Measurements from ENCODE around the gene PSAPL1.

PSAPL1 gene, protein sequence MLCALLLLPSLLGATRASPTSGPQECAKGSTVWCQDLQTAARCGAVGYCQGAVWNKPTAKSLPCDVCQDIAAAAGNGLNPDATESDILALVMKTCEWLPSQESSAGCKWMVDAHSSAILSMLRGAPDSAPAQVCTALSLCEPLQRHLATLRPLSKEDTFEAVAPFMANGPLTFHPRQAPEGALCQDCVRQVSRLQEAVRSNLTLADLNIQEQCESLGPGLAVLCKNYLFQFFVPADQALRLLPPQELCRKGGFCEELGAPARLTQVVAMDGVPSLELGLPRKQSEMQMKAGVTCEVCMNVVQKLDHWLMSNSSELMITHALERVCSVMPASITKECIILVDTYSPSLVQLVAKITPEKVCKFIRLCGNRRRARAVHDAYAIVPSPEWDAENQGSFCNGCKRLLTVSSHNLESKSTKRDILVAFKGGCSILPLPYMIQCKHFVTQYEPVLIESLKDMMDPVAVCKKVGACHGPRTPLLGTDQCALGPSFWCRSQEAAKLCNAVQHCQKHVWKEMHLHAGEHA

DNA sequence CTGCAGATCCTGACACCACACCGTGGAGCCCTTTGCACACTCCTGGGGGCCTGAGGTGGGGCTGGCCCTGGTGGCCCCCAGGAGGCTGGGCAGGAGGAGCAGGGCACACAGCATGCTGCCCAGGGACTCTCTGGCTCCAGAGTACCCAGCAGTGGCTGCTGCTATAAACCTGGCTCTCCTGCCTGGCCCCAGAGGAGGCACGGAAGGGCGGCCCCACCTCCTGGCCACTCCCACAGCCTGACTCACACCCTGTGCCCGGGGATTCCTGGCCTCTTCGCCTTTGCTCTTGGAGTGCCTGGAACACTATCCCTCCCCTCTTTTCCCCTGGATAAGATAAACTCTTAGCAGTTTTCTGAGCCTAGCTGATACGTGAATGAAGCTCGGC is at the start of gene PSAPL1:
Gene PSAPL1 (minus strand): TSS at position 165 of the 385 bp plus-strand sequence. CDS start 51 bp downstream, at position 114.
- DNase-seq (ENCODE audit: low spot score): peak; percentile 86

DNA sequence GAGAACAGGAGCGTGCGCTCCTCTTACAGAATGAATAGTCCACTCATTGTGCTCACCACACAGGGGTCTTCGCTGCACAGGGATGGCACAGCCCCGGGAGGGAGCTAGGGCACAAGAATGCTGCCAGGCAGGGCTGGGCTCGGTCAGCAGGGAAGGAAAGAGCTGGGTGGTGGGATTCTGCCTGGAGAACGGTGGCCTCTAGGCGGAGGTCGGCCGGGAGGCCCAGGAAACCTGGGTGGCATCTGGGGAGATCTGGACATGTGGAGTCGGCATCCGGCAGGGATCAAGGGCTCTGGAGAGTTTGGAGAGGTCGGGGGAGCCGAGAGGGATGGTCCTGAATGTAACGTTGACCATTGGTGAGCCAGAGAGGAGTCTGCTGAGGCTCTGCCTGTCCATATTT is 46.5 kb upstream of the PSAPL1 start:
- DNase-seq (ENCODE audit: low spot score): no peak

DNA sequence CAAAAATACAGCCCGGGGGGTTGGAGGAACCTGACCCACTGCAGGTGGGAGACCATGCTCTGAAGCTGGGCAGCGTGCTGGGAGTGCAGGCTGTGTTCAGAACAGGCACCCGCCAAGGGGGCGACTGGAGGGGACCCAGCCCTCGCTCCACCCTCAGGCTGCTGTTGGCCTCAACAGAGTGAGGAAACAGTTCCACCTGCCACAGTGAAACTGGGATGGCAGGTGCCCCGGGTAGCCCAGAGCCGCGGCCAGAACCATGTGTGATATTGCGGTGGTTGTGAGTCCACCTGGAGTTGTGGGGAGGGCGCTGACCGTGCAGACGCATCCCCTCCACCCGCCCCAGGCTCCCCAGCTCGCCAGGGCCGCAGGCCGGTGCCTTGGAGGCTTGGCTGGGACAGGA is 45.7 kb upstream of the PSAPL1 start:
- no peak for DNase-seq (ENCODE audit: low spot score)

DNA sequence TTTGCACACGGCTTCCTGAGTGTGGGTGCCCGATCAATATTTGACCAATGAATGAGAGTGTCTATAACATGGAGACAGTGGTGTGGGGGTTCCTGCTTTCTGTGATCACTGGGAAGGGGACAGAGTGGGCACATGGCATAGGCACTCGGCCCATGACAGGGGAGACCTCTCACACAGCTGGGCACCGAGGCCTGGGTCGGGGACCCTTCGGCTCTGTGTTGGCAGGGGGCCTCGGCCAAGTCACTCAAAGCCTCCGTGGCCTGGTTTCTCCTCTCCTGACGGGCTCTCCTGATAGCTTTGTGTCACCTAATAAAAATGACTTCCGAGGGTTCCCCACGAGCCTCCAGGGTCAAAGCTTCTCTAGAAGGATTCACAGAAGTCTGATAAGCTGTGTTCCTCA is 43.9 kb upstream of the PSAPL1 start:
- DNase-seq (ENCODE audit: low spot score): no peak

DNA sequence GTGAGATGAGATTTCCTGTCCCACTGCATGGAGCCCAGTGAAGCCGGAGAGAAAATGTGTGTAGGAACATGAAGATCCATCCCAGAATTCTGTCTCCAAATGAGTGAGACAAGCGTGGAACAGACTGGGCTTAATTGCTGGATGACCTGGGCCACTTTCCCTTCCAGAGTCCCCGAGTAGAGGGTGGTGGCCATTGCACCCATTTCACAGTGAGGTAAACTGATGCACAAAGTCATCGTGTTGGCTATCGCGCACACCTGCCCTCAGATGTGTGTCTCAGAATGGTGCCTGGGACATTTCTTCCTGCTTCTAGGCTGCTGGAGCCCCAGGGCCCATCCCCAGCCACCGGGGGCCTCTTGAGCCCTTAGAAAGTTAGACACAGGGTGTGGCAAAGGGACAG is 43.0 kb upstream of the PSAPL1 start:
- no peak for DNase-seq (ENCODE audit: low spot score)

DNA sequence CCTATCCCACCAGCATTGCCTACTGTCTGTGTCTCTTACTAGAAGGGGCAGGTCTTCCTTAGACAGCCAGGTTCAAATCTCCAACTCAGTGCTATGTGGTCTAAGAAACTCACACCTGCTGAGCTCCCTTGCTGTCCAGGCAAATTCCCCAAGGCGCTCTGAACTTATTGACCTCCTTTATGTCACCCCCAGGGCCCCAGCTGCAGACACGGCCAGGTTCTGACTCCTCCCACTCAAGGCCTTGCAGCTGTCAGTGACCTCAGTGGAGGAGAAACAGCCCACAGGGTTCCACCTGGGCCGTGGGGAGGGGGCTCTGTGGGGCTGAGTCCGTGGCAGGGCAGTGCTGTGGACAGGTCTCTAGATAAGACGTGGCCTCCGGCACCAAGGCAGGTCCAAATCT is 42.1 kb upstream of the PSAPL1 start:
- no peak for DNase-seq (ENCODE audit: low spot score)

DNA sequence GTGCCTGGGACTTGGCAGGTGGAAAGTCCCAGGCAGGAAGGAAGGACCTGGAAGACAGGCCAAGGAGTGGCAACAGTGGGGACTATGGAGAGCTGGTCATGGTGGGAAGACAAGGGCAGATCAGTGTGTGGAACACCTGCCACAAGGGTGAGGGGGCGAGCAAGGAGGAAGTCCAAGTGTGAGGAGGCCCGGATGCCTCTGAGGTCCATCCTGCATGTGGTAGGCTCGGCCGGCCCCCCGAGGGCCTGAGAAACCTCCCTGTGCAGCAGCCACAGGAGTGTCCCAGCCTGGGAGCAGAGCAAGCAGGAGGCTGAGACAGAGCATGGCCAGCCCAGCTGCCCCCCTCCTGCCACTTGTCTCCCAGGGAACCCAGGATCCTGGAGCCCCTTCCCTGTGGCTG is 40.5 kb upstream of the PSAPL1 start:
- DNase-seq (ENCODE audit: low spot score): no peak

DNA sequence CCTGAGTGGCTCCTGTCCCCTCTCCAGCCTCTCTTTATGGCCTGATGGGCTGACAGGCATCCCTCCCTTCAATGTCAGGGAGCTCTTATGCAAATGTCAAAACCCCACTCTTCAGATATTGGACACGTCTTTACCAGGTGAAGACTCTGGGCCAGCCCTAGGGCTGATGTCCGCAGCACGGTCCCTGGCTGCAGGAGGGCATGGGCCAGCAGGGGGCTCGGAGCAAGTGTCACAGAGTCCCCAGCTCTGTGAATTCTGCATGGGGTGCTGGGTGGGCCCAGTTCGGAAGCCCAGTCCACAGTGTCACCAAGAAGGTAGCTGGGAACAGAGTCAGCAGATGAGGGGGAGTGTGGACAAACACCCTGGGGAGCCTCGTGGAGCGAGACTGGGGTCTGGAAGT is 39.6 kb upstream of the PSAPL1 start:
- DNase-seq (ENCODE audit: low spot score): no peak

DNA sequence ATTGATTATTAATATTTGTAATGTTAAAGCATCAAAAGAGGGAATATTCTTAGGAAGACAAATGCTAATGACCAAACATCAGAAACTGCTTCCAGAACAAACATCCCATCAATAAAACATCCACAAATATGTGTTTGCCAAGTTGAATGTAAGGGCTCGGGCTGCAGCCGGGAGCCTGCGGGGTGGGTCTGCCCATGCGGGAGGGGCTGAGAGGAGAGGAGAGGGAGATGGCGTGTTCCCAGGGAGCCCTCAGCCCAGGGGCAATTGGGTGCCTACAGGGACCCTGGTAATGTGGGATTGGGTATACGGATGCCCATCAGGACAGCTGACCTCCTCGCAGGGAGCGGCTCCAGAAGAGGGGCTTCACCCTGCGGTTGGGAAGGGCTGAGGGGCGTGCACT is 38.4 kb upstream of the PSAPL1 start:
- DNase-seq (ENCODE audit: low spot score): no peak

DNA sequence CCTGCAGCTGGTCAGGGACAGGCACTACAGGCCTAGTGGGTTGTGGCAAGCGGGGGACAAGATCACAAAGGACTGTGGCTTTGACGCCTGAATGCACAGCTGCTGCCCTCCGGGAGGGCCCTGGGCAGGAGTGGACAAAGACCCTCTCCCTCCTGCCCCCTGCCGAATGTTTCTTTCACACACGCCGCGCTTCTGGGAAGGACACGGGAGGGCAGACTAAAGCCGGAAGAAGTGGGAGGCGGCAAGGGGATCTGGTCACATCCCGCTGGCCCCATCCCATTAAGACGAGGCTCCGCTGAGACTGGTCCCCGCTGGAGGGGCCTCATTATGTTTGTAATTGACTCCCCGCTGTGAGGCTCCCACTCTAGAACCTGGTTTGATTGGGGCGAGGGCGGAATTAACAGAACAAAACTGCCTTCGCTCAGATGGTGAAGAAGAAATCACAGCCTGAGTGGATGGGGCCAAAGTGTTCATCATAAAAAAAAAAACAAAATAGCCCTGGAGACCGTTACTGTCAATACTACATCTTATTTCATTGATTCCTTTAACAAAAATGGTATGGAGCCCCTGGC is 37.8 kb upstream of the PSAPL1 start:
- DNase-seq (ENCODE audit: low spot score): no peak

DNA sequence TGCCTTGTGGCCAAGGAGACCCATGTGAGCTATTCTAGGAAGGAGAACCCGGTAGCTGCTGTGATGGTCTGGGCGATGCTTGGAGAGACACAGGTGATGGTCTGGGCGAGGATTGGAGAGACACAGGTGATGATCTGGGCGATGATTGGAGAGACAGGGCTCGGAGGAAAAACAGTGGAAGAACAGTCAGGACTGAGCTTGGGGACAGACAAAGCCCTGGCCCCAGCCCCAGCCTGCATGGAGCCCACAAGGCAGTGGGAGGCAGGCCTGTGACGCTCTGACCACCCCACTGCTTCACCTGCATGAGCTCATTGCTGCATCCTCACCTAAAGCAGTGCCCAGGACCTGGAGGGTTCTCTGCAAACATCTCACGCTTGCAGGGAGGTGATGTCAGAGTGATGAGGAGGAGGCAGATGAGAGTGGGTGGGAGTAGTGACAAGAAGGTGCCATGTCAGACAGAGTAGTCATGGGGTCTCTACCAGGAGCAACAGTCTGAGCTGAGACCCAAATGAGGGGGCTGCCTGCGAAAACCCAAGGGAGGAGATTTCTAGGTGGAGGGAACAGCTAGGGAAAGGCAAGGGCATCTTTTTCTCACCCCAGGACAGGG is 35.9 kb upstream of the PSAPL1 start:
- DNase-seq (ENCODE audit: low spot score): no peak

DNA sequence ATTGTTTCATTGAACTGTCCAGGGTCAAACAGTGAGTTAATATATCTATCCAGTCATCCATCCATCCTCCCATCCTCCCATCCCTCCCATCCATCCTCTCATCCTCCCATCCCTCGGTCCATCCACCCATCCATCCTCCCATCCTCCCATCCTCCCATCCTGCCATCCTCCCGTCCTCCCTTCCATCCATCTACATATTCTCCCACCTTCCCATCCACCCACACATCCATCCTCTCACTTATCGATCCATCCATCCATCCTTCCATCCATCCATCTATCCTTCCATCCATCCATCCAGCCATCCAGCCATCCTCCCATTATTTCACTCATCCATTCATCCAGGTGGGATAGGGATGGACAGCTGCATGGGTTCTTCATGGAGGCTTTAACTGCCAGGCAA is 35.4 kb upstream of the PSAPL1 start:
- DNase-seq (ENCODE audit: low spot score): no peak

DNA sequence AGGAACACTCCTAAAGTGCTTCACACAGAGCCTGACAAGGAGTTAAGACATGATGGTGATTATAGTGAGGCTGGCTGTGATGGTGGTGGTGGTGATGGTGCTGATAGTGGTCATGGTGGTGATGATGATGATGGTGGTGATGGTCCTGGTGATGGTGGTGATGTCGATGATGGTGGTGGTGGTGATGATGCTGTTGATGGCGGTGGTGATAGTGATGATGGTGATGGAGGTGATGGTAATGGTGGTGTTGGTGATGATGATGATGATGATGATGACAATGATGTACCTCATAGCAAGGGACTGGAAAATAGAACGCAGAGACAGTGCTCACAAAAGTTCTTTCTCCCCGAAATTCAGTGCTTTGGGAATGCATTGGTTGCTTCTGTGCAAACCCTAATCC is 34.3 kb upstream of the PSAPL1 start:
- no peak for DNase-seq (ENCODE audit: low spot score)

DNA sequence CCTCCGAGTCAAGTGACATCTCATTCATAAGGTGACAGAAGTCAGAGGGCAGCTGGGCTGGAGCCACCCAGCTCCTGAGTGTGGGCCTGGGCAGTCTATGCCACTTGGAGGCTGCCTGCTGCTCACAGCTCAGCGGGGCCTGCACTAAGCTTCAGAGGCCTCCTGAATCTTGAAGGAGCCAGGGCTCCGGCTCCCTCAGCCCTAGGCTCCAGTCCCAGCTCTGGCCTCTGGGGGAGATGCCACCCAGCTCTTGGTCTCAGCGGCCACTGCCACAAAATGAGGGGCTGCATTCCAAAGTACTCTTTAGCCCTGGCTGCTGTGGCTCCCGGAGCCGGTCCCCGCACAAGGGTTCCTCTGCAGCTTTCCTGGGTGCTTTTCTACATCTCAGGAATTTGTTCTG is 32.7 kb upstream of the PSAPL1 start:
- no peak for DNase-seq (ENCODE audit: low spot score)

DNA sequence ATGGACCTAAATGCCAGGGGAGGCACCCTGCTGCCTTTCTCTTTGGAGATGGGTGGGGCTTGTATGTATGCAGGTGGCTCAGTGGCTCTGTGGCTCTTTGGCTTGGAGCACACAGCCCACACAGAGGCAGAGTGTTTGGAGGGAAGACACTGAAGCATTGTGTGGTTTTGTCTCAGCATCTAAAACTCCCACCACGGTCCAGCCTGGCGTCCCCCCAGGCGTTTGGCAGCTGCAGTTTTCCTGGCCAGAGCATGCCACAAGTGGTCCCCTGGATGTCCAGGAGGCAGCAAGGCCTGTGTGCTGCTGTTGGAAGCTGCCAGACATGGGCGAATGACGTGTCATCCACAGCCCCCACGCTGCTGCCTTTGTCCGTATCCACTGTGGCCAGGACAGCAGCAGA is 32.2 kb upstream of the PSAPL1 start:
- DNase-seq (ENCODE audit: low spot score): no peak

DNA sequence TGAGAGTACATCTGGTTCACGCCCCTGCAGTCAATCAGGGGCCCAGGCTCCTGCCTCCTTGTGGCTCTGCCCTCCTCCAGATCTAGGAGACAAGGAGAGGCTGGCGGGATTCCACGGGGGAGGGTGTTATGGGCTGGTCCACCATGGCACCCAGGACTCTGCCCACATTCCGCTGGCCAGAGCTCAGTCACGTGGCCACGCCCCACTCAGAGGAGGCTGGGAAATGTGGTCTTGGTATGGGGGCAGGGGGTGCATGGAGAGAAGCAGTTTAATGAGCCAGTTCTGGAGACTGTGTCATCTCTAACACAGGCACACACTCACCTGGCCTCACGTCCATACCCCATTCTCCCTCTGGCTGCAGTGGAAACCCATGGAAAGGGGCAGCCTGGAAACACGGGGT is 31.5 kb upstream of the PSAPL1 start:
- no peak for DNase-seq (ENCODE audit: low spot score)

DNA sequence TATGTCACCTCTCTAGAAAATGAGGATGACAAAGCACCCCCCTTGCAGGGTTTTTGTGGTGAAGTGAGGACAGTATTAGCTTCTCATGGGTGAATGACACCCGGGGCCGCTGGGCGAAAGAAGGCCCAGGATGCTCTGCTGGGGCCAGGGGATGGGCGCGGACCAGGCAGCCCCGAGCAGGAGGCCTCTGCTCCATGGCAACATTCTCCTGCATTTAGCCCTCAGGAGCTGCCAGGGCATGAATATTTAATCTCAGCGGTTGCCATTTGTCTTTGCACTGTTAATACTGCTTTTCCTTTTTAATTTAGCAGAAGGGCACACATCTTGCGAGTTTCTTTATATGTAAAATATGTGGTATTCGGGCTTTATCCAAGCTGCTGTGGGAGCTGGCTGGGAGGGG is 30.3 kb upstream of the PSAPL1 start:
- DNase-seq (ENCODE audit: low spot score): no peak

DNA sequence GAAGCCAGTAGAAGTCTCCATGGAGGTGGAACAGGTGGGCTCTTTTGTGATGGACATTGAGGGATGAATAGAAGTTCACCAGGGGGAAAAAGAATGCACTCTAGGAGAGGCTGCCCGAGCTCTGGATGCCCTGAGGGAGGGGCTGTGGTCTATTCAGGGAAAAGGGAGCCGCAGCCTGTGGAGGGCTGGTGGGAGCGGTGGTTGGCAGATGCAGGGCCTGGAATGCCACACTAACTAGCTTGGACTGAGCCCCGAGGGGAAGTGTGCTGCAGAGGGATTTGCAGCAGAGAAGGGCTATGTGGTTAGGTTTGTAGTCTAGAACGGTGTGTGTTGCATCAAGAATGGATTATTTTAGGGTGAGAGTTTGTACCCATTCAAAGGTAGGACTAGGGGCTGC is 29.5 kb upstream of the PSAPL1 start:
- no peak for DNase-seq (ENCODE audit: low spot score)

DNA sequence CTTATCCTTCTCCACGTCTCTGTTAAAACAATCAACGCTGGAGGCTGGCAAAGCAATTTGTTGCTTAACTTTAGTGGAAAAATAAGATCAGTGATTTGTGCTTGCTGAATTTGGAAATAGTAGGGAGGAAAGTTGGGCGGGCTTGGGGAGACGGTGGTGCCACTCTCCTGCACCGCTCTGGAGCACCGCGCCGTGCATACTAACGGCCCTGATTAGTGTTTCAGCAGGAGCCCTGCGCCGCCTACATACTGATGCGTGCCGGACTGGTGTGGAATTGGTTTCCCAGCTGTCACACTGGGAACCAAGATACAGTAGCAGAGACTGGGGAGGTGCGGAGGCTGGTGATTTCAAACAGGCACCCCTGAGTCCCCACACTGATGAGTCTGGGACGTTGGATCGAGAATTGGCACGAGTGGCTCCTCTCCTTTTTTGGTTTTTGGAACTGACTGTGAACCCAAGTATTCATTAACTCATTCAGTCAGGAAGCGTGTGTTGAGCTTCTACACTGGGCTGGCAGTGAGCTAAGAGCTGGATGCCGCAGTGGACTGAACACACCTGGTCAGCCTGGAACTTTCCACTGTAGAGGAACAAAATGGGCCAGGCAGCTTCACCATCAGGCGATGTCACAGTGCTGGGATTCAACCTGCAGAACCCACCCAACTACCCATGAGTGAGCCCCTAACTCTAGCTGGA is 29.0 kb upstream of the PSAPL1 start:
- no peak for DNase-seq (ENCODE audit: low spot score)

DNA sequence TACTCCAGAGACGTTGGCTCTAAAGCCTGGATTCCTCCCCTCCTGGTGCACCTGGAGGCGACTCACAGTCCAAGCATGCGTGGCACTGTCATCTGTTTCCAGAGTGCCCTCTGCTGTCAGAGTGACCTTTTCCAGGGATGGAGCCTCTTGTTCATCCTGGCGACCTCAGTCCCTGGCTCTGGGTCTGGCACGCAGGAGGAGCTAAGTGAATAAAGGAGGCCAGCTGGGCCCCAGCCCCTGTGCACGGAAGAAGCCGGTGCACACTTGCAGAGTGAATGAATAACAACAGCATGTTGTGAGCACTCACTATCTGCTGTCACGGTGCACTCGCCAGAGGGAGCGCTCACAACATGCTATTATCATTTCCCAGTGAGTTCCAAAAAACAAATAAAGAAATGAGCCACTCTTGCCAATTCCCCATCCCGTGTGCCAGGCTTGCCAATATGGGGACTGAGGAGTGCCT is 27.8 kb upstream of the PSAPL1 start:
- DNase-seq (ENCODE audit: low spot score): peak; percentile 58

DNA sequence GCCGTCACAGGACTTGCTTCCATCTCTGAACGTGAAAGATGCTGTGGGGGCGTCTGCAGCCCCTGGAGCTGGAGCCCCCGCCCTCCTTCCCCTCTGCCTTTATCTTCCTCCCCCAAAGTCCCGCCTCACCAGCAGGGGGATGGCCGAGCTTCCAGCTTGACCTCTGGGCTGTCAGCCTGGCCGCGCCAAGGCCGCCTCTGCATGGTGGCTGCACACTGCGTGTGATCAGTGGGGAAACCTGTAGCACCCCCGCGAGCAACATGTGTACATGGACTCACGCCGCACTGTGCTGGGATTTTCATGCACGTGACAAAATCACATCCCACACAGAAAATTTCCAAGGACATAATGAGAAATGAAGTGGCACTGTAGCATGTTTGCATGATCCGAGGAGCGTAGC is 26.5 kb upstream of the PSAPL1 start:
- DNase-seq (ENCODE audit: low spot score): no peak

DNA sequence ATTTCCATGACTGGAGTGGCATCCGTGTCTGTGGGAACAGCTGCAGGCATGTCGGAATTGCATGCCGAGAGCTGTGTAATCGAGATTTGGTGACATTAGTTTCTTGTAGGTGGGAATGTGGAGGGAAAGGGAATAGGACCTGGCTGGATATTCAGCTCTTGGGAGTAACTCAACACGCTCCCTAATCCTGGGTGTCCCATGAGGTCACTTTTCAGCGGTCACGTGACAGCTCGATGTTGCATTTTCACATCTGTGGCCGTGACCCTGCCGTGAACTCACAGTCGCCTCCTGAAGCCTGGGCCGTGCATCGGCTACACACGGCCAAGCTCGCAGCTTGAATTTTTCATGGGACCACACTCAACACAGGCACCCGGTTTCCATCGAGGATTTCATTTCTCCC is 25.8 kb upstream of the PSAPL1 start:
- DNase-seq (ENCODE audit: low spot score): no peak

DNA sequence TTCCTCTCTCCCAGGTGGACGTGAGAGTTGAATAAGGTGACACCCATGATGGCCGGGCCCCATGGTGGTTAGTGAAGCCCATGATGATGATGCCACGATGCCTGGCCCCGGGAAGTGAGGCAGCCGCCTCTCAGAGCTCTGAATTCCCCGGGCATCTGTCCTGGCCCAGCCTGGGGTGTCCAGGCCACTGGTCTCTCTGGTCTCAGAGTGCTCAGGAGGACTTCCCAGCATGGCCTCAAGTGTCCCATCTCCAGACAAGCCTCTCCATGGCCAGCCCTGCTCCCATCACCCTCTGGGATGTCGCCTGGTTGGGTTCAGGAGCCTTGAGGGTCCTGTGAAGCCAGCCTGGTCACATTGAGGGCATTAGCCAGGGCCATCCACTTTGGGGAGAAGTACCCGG is 24.7 kb upstream of the PSAPL1 start:
- DNase-seq (ENCODE audit: low spot score): no peak

All from AG08395 (cell line).